Measurements from ENCODE around the gene RNF121.

RNF121 gene

GRCh38 chr11:71948314-71949027 is 19.6 kb downstream of the RNF121 start:
- no peak overlapping the region for H3K27ac ChIP-seq

GRCh38 chr11:71949034-71949433 is 20.2 kb downstream of the RNF121 start:
- Histone ChIP-seq H3K9me3 (no peaks in the 10 kb centered on the region), H3K4me1 (ENCODE audit: control insufficient read depth in 1 of 2, insufficient read depth in 1 of 2, low read depth in 1 of 2, low read length in 1 of 2) (peaks cover 0 to 4% of the 10 kb centered on the region in 2 experiments), H3K36me3 (no peaks in the 10 kb centered on the region), H3K27me3 (no peaks in the 10 kb centered on the region), H3K4me3 (ENCODE audit: low read depth in 1 of 2, low read length in 1 of 2) (no peak overlapping the region), H3K27ac (no peak overlapping the region)
- TF ChIP-seq, protein P1, sequence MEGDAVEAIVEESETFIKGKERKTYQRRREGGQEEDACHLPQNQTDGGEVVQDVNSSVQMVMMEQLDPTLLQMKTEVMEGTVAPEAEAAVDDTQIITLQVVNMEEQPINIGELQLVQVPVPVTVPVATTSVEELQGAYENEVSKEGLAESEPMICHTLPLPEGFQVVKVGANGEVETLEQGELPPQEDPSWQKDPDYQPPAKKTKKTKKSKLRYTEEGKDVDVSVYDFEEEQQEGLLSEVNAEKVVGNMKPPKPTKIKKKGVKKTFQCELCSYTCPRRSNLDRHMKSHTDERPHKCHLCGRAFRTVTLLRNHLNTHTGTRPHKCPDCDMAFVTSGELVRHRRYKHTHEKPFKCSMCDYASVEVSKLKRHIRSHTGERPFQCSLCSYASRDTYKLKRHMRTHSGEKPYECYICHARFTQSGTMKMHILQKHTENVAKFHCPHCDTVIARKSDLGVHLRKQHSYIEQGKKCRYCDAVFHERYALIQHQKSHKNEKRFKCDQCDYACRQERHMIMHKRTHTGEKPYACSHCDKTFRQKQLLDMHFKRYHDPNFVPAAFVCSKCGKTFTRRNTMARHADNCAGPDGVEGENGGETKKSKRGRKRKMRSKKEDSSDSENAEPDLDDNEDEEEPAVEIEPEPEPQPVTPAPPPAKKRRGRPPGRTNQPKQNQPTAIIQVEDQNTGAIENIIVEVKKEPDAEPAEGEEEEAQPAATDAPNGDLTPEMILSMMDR (IDR thresholded peaks at IDR 0.05) = no peak

More at GRCh38 chr11:71948314-71949027, 19.6 kb downstream of the RNF121 start:
- Histone ChIP-seq H3K9me3 (no peaks in the 10 kb centered on the region), H3K27me3 (no peaks in the 10 kb centered on the region), H3K4me1 (ENCODE audit: control insufficient read depth in 1 of 2, insufficient read depth in 1 of 2, low read depth in 1 of 2, low read length in 1 of 2) (peaks cover 0 to 4% of the 10 kb centered on the region in 2 experiments), H3K4me3 (ENCODE audit: low read depth in 1 of 2, low read length in 1 of 2) (no peak overlapping the region), H3K36me3 (no peaks in the 10 kb centered on the region)
- TF ChIP-seq, protein P1 (IDR thresholded peaks at IDR 0.05) = no peak

DNA sequence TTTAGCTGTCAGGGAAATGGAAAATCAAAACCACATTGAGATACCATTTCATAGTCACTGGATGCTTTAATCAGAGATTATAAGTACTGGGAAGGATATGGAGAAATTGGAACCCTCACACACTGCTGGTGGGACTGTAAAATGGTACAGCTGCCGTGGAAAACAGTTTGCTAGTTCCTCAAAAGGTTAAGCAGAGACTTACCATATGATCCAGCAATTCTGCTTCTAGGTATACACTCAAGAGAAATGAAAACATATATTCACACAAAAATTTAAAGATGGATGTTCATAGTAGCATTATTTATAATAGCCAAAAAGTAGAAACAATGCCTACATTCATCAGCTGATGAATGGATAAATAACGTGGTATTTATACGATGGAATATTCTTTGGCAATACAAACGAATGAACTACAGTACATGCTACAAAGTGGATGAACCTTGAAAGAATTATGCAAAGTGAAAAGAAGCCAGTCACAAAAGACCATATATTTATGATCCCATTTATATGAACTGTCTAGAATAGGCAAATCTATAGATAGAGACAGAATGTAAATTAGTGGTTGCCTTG is 23.0 kb downstream of the RNF121 start:
- TF ChIP-seq, protein P1 (IDR thresholded peaks at IDR 0.05) = no peak
- peaks cover 0 to 4% of the 10 kb centered on the region in 2 experiments for H3K4me1 ChIP-seq (ENCODE audit: control insufficient read depth in 1 of 2, insufficient read depth in 1 of 2, low read depth in 1 of 2, low read length in 1 of 2)
- no peak overlapping the region for H3K27ac ChIP-seq

GRCh38 chr11:71955898-71956456 is 27.1 kb downstream of the RNF121 start:
- H3K36me3 ChIP-seq = no peaks in the 10 kb centered on the region
- H3K4me1 ChIP-seq (ENCODE audit: control insufficient read depth in 1 of 2, insufficient read depth in 1 of 2, low read depth in 1 of 2, low read length in 1 of 2) = no peaks in the 10 kb centered on the region
- TF ChIP-seq, protein P1 (IDR thresholded peaks at IDR 0.05) = no peak
- no peak overlapping the region for H3K27ac ChIP-seq
- no peaks in the 10 kb centered on the region for H3K9me3 ChIP-seq
- no peaks in the 10 kb centered on the region for H3K27me3 ChIP-seq
- H3K4me3 ChIP-seq (ENCODE audit: low read depth in 1 of 2, low read length in 1 of 2) = no peak overlapping the region

More for the DNA sequence above, 23.0 kb downstream of the RNF121 start:
- no peaks in the 10 kb centered on the region for H3K36me3 ChIP-seq
- no peaks in the 10 kb centered on the region for H3K9me3 ChIP-seq
- no peak overlapping the region for H3K4me3 ChIP-seq (ENCODE audit: low read depth in 1 of 2, low read length in 1 of 2)
- no peaks in the 10 kb centered on the region for H3K27me3 ChIP-seq

GRCh38 chr11:71962428-71963038 is 33.7 kb downstream of the RNF121 start:
- TF ChIP-seq, protein P1 (IDR thresholded peaks at IDR 0.05) = no peak
- Histone ChIP-seq H3K27ac (peak overlapping the region; percentile 85), H3K9me3 (no peaks in the 10 kb centered on the region), H3K27me3 (no peaks in the 10 kb centered on the region), H3K4me1 (ENCODE audit: control insufficient read depth in 1 of 2, insufficient read depth in 1 of 2, low read depth in 1 of 2, low read length in 1 of 2) (peaks cover 7 to 12% of the 10 kb centered on the region in 2 experiments), H3K4me3 (ENCODE audit: low read depth in 1 of 2, low read length in 1 of 2) (no peak overlapping the region), H3K36me3 (peaks cover 5% of the 10 kb centered on the region)
